Activated naive CD4-positive, alpha-beta T cell treated with anti-CD3 and anti-CD28 coated beads for 36 hours (primary cell): ENCODE measurements around the gene FLVCR2. TPM values are rescaled to one million over a fixed set of nuclear protein-coding genes. Genes with fewer than 3 reads are reported as not detected.
A peak's percentile ranks its signal among the peaks of the same experiment; 100 is the strongest.

Experiments used
- CTCF ChIA-PET: fragments of 350-600 bp; sonication (Branson Sonifier 250); formaldehyde crosslinking; loops from one replicate; lab custom pipeline; 2021; ENCODE audit warnings: antibody characterized with exemption; lab: Charles Lee
- DNase-seq: peaks from one replicate; pipeline ENCODE4 v3.0.0-alpha.2; 2020
- H3K27ac Mint-ChIP-seq: one replicate; pipeline ENCODE4 v1.8.0; 2021; ENCODE audit warnings: mild to moderate bottlenecking, mixed read lengths
- H3K27me3 Mint-ChIP-seq: one replicate; pipeline ENCODE4 v1.8.0; 2021; ENCODE audit warnings: low read depth, mixed read lengths
- H3K36me3 Mint-ChIP-seq: one replicate; pipeline ENCODE4 v1.8.0; 2021; ENCODE audit warnings: low read depth, mixed read lengths
- H3K4me1 Mint-ChIP-seq: one replicate; pipeline ENCODE4 v1.8.0; 2021; ENCODE audit warnings: low read depth, mixed read lengths
- H3K4me3 Mint-ChIP-seq: one replicate; pipeline ENCODE4 v1.8.0; 2021; ENCODE audit warnings: mild to moderate bottlenecking, moderate library complexity, mixed read lengths
- H3K9me3 Mint-ChIP-seq: one replicate; pipeline ENCODE4 v1.8.0; 2021; ENCODE audit warnings: mixed read lengths
- intact Hi-C: fragments of 100-400 bp; cut with micrococcal nuclease; formaldehyde crosslinking; loops from one replicate; pipeline ENCODE4 v1.15.1; 2023
- total RNA-seq, 2 experiments: library from RNA; stranded (reverse); gene quantifications; one replicate each; pipeline ENCODE4 v1.2.3, GENCODE V29; 2021

Gene FLVCR2
- total RNA-seq, 2 experiments from 2014 or later, result 5.8 to 10.4 TPM

GRCh38 chr14:75559451-75560222, 18.8 kb upstream of the FLVCR2 start:
- peaks cover 62% of the 10 kb centered on the region for H3K4me1 Mint-ChIP-seq
- H3K27ac Mint-ChIP-seq, result peak overlapping the region; percentile 97
- intact Hi-C loops, result loop anchor here (1.0 to 10.0 kb wide), 5 partner anchors 16 to 795 kb away; partner anchors contain the start of genes BATF and YLPM1
- peaks cover 6% of the 10 kb centered on the region for H3K36me3 Mint-ChIP-seq
- peak; percentile 86 for DNase-seq
- CTCF ChIA-PET, result interaction anchor here (0.5 to 4.2 kb wide), 17 partner anchors 10 to 1546 kb away, joined by 3 to 88 read pairs (median 12); partner anchors contain the start of gene BATF
- peaks cover 8% of the 10 kb centered on the region for H3K9me3 Mint-ChIP-seq
- no peaks in the 10 kb centered on the region for H3K27me3 Mint-ChIP-seq
- H3K4me3 Mint-ChIP-seq, result peak overlapping the region; percentile 16

DNA sequence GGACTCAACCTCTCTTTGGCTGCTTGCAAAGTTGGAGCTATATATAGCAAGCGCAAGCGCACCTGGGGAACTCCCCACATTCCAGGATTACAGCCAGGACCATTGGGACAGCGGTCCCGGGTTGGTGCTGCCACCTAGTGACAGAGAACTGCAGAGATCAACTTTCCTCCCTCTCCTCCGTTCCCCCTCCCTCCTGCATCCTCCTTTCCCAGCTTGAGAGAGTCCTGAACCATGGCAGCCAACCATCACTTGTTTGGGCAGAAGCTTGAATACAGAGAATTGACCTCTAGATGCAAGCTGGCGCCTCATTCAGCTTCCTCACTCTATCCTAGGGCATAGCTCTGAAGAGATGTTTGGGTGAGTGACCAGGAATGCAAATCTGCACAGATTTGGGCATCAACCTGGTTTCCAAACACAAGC, 17.4 kb upstream of the FLVCR2 start:
- H3K27me3 Mint-ChIP-seq, result no peaks in the 10 kb centered on the region
- peaks cover 67% of the 10 kb centered on the region for H3K4me1 Mint-ChIP-seq
- peak overlapping the region; percentile 53 for H3K27ac Mint-ChIP-seq
- H3K9me3 Mint-ChIP-seq, result peaks cover 8% of the 10 kb centered on the region
- peaks cover 6% of the 10 kb centered on the region for H3K36me3 Mint-ChIP-seq
- CTCF ChIA-PET, result interaction anchor here (0.6 to 4.2 kb wide), 42 partner anchors 9 to 700 kb away, joined by 3 to 88 read pairs (median 5); partner anchors contain the start of genes BATF, ERG28, FLVCR2 and TGFB3
- intact Hi-C loops, result loop anchor here (1.0 to 10.0 kb wide), 4 partner anchors 42 to 796 kb away; partner anchors contain the start of gene YLPM1
- no peak overlapping the region for H3K4me3 Mint-ChIP-seq
- peak; percentile 72 for DNase-seq

DNA sequence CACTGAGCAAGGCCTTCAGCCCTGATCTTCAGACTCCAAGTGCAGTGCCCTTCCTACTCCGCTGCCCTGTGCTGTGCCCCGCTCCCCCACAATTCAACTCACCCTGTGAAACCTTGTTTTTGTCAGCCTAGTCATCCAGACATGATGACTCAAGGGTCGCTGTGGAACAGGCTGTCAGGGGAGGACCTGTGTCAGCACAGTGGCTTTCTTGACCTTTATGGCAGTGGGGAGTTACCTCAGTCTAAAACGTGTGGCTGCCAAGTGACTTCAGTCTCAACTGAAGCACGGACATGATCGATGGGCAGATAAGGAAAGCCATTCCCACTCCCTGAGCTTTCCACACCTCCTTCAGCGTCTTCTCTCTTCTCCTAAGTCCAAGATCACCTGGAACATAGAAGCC, 16.3 kb upstream of the FLVCR2 start:
- Mint-ChIP-seq H3K4me1 (peaks cover 74% of the 10 kb centered on the region), H3K4me3 (no peak overlapping the region), H3K36me3 (peaks cover 1% of the 10 kb centered on the region), H3K27me3 (no peaks in the 10 kb centered on the region), H3K27ac (peak overlapping the region; percentile 80), H3K9me3 (peaks cover 6% of the 10 kb centered on the region)
- CTCF ChIA-PET, result interaction anchor here (0.7 to 4.2 kb wide), 28 partner anchors 9 to 701 kb away, joined by 3 to 88 read pairs (median 7); partner anchors contain the start of genes BATF, ERG28, FLVCR2 and TTLL5
- intact Hi-C loops, result loop anchor here (1.0 to 10.0 kb wide), 4 partner anchors 16 to 797 kb away; partner anchors contain the start of genes FLVCR2 and YLPM1
- DNase-seq, result peak; percentile 88

- peaks cover 1% of the 10 kb centered on the region for H3K36me3 Mint-ChIP-seq
- H3K27me3 Mint-ChIP-seq, result no peaks in the 10 kb centered on the region
- no peak for DNase-seq
- H3K4me3 Mint-ChIP-seq, result no peak overlapping the region
- H3K4me1 Mint-ChIP-seq, result peaks cover 77% of the 10 kb centered on the region
- H3K9me3 Mint-ChIP-seq, result peaks cover 4% of the 10 kb centered on the region
- CTCF ChIA-PET, result interaction anchor here (1.1 to 4.2 kb wide), 13 partner anchors 9 to 267 kb away, joined by 3 to 88 read pairs (median 9); partner anchors contain the start of genes BATF and FLVCR2
- peak overlapping the region; percentile 80 for H3K27ac Mint-ChIP-seq
- intact Hi-C loops, result loop anchor here (1.0 to 10.0 kb wide), 4 partner anchors 16 to 798 kb away; partner anchors contain the start of genes FLVCR2 and YLPM1
Measured at GRCh38 chr14:75562489-75562888, 15.9 kb upstream of the FLVCR2 start.

- CTCF ChIA-PET, result interaction anchor here (0.5 to 0.8 kb wide), 2 partner anchors 14 to 432 kb away, joined by 3 to 4 read pairs; partner anchors contain the start of gene FLVCR2
- H3K4me1 Mint-ChIP-seq, result peaks cover 81% of the 10 kb centered on the region
- no peak for DNase-seq
- intact Hi-C loops, result loop anchor here (5.0 to 10.0 kb wide), 2 partner anchors 432 to 799 kb away; partner anchors contain the start of gene YLPM1
- peak overlapping the region; percentile 13 for H3K27ac Mint-ChIP-seq
- H3K9me3 Mint-ChIP-seq, result peaks cover 4% of the 10 kb centered on the region
- H3K36me3 Mint-ChIP-seq, result no peaks in the 10 kb centered on the region
- no peaks in the 10 kb centered on the region for H3K27me3 Mint-ChIP-seq
- H3K4me3 Mint-ChIP-seq, result no peak overlapping the region
Measured at GRCh38 chr14:75563931-75564330, 14.5 kb upstream of the FLVCR2 start.

GRCh38 chr14:75565056-75565455, 13.4 kb upstream of the FLVCR2 start:
- H3K9me3 Mint-ChIP-seq, result peaks cover 4% of the 10 kb centered on the region
- H3K27me3 Mint-ChIP-seq, result no peaks in the 10 kb centered on the region
- CTCF ChIA-PET, result no interaction called here
- peak overlapping the region; percentile 32 for H3K27ac Mint-ChIP-seq
- no peaks in the 10 kb centered on the region for H3K36me3 Mint-ChIP-seq
- H3K4me1 Mint-ChIP-seq, result peaks cover 79% of the 10 kb centered on the region
- intact Hi-C loops, result loop anchor here (5.0 to 10.0 kb wide), 2 partner anchors 318 to 800 kb away; partner anchors contain the start of gene YLPM1
- H3K4me3 Mint-ChIP-seq, result no peak overlapping the region
- DNase-seq, result no peak

GRCh38 chr14:75566321-75566720, 12.1 kb upstream of the FLVCR2 start:
- intact Hi-C loops, result loop anchor here (1.0 to 10.0 kb wide), 10 partner anchors 24 to 802 kb away; partner anchors contain the start of genes BATF, TMED10 and YLPM1
- Mint-ChIP-seq H3K27me3 (no peaks in the 10 kb centered on the region), H3K4me1 (peaks cover 77% of the 10 kb centered on the region), H3K36me3 (no peaks in the 10 kb centered on the region), H3K27ac (peak overlapping the region; percentile 85), H3K4me3 (peak overlapping the region; percentile 63), H3K9me3 (peaks cover 4% of the 10 kb centered on the region)
- peak; percentile 96 for DNase-seq
- CTCF ChIA-PET, result interaction anchor here (0.7 to 2.0 kb wide), 29 partner anchors 10 to 266 kb away, joined by 3 to 27 read pairs (median 4); partner anchors contain the start of gene FLVCR2

DNA sequence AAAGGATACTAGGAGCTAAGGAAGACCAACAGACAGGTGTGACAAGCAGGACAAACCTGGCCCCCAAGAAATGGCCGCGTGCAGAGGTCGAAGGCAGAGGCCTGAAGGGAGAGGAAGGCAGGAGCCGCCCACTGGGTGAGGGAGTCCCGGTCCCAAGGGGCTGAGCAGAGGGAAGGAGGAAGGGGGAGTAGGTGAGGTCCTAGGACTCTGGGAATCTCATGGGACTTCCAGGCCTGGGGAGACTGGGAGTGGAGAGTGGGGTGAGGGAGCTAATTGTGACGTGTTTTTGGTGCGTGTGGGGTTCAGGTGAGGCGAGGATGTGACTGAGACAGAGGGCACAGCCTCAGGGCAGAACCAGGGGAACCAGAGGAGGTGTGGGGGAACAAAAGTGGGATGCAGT, 11.7 kb upstream of the FLVCR2 start:
- CTCF ChIA-PET, result interaction anchor here (0.7 to 2.0 kb wide), 27 partner anchors 10 to 261 kb away, joined by 3 to 27 read pairs (median 4); partner anchors contain the start of gene FLVCR2

DNA sequence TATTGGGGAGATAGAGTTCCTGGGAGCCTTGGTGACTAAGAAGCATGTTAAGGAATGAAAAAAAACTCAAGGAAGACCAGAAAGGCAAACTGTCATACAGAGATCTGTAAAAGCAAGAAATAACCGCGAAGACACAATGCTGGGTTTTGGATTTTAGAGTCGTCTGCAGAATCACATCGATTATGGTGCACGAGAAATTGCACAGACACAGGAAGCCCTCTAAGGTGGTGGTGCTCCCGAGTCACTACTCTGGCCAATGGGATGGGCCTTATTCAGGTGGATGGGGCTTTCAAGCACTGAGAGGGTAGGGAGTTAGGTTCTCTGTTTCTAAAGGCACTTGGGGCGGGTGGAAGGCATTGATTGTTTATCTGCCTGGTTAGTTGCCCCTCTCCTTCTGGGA, 10.3 kb upstream of the FLVCR2 start:
- no peaks in the 10 kb centered on the region for H3K9me3 Mint-ChIP-seq
- peaks cover 2% of the 10 kb centered on the region for H3K36me3 Mint-ChIP-seq
- CTCF ChIA-PET, result interaction anchor here (1.2 to 2.1 kb wide), 4 partner anchors 9 to 87 kb away, joined by 5 to 13 read pairs (median 10); no protein-coding TSS in a partner anchor
- H3K27ac Mint-ChIP-seq, result peak overlapping the region; percentile 74
- DNase-seq, result no peak
- H3K27me3 Mint-ChIP-seq, result no peaks in the 10 kb centered on the region
- intact Hi-C loops, result loop anchor here (5.0 to 10.0 kb wide), 2 partner anchors 321 to 803 kb away; partner anchors contain the start of gene YLPM1
- H3K4me1 Mint-ChIP-seq, result peaks cover 71% of the 10 kb centered on the region
- H3K4me3 Mint-ChIP-seq, result no peak overlapping the region

More for the DNA sequence above, 11.7 kb upstream of the FLVCR2 start:
- Mint-ChIP-seq H3K4me1 (peaks cover 77% of the 10 kb centered on the region), H3K9me3 (peaks cover 3% of the 10 kb centered on the region), H3K27me3 (no peaks in the 10 kb centered on the region), H3K36me3 (no peaks in the 10 kb centered on the region), H3K27ac (peak overlapping the region; percentile 85), H3K4me3 (peak overlapping the region; percentile 63)
- DNase-seq, result no peak
- intact Hi-C loops, result loop anchor here (1.0 to 10.0 kb wide), 10 partner anchors 24 to 802 kb away; partner anchors contain the start of genes BATF, TMED10 and YLPM1

- CTCF ChIA-PET, result interaction anchor here (0.5 to 2.1 kb wide), 6 partner anchors 9 to 377 kb away, joined by 3 to 13 read pairs (median 4); partner anchors contain the start of gene FLVCR2
- intact Hi-C loops, result loop anchor here (5.0 to 10.0 kb wide), 2 partner anchors 321 to 804 kb away; partner anchors contain the start of gene YLPM1
- peak overlapping the region; percentile 46 for H3K27ac Mint-ChIP-seq
- DNase-seq, result peak; percentile 66
- no peaks in the 10 kb centered on the region for H3K9me3 Mint-ChIP-seq
- peaks cover 71% of the 10 kb centered on the region for H3K4me1 Mint-ChIP-seq
- no peaks in the 10 kb centered on the region for H3K27me3 Mint-ChIP-seq
- H3K4me3 Mint-ChIP-seq, result no peak overlapping the region
- H3K36me3 Mint-ChIP-seq, result peaks cover 2% of the 10 kb centered on the region
Measured at GRCh38 chr14:75568791-75569190, 9.6 kb upstream of the FLVCR2 start.

- CTCF ChIA-PET, result interaction anchor here (1.1 to 11.3 kb wide), 3 partner anchors 9 to 84 kb away, joined by 3 to 255 read pairs (median 5); partner anchors contain the start of genes ERG28 and TTLL5
- Mint-ChIP-seq H3K27ac (no peak overlapping the region), H3K36me3 (peaks cover 2% of the 10 kb centered on the region), H3K4me1 (peaks cover 56% of the 10 kb centered on the region), H3K27me3 (no peaks in the 10 kb centered on the region), H3K4me3 (no peak overlapping the region), H3K9me3 (no peaks in the 10 kb centered on the region)
- DNase-seq, result peak; percentile 59
- intact Hi-C loops, result loop anchor here (10.0 kb wide), 1 partner anchor 334 kb away; no protein-coding TSS in a partner anchor
Measured at GRCh38 chr14:75570797-75571196, 7.6 kb upstream of the FLVCR2 start.
